NCI-H2227 (cell line): ENCODE data around the gene PCDH9.

Experiments
- DNase-seq: peaks from one replicate; lab custom pipeline; 2025; ENCODE audit not compliant: unreplicated experiment; lab: John Stamatoyannopoulos, UW

Gene PCDH9

GRCh38 chr13:67048084-67048820, 181.9 kb downstream of the PCDH9 start:
- DNase-seq, result no peak

- DNase-seq, result no peak
These were observed 184.8 kb downstream of the PCDH9 start for GRCh38 chr13:67045357-67045756.

GRCh38 chr13:67043901-67044300, 186.2 kb downstream of the PCDH9 start:
- DNase-seq, result no peak

- no peak for DNase-seq
These were observed 187.6 kb downstream of the PCDH9 start for GRCh38 chr13:67042556-67042955.

- no peak for DNase-seq
These were observed 193.3 kb downstream of the PCDH9 start for GRCh38 chr13:67036699-67037457.

- no peak for DNase-seq
These were observed 197.0 kb downstream of the PCDH9 start for GRCh38 chr13:67033170-67033569.

- DNase-seq, result peak; percentile 34
These were observed 206.8 kb downstream of the PCDH9 start for GRCh38 chr13:67023130-67023876.

- no peak for DNase-seq
These were observed 211.4 kb downstream of the PCDH9 start for GRCh38 chr13:67018775-67019174.

GRCh38 chr13:67017276-67017675, 212.9 kb downstream of the PCDH9 start:
- DNase-seq, result no peak

GRCh38 chr13:67015976-67016600, 214.0 kb downstream of the PCDH9 start:
- no peak for DNase-seq

GRCh38 chr13:67014399-67014798, 215.7 kb downstream of the PCDH9 start:
- DNase-seq, result no peak

- no peak for DNase-seq
These were observed 216.4 kb downstream of the PCDH9 start for GRCh38 chr13:67013709-67014108.

- DNase-seq, result no peak
These were observed 222.0 kb downstream of the PCDH9 start for GRCh38 chr13:67008075-67008668.

- no peak for DNase-seq
These were observed 225.6 kb downstream of the PCDH9 start for GRCh38 chr13:67004511-67004910.

GRCh38 chr13:67003743-67004142, 226.4 kb downstream of the PCDH9 start:
- no peak for DNase-seq

- no peak for DNase-seq
These were observed 228.8 kb downstream of the PCDH9 start for GRCh38 chr13:67001363-67001762.

GRCh38 chr13:66996503-66996902, 233.6 kb downstream of the PCDH9 start:
- no peak for DNase-seq

- DNase-seq, result no peak
These were observed 234.9 kb downstream of the PCDH9 start for GRCh38 chr13:66995203-66995611.

GRCh38 chr13:66994517-66995202, 235.5 kb downstream of the PCDH9 start:
- DNase-seq, result no peak

GRCh38 chr13:66994097-66994496, 236.0 kb downstream of the PCDH9 start:
- DNase-seq, result peak; percentile 88
